ENCODE results near the gene CCP110. TPM values are rescaled to one million over a fixed set of nuclear protein-coding genes. Genes with fewer than 3 reads are reported as not detected.

The CCP110 gene
- total RNA-seq, 2 donors from 2014 or later, result 13.8 to 20.7 TPM

DNA sequence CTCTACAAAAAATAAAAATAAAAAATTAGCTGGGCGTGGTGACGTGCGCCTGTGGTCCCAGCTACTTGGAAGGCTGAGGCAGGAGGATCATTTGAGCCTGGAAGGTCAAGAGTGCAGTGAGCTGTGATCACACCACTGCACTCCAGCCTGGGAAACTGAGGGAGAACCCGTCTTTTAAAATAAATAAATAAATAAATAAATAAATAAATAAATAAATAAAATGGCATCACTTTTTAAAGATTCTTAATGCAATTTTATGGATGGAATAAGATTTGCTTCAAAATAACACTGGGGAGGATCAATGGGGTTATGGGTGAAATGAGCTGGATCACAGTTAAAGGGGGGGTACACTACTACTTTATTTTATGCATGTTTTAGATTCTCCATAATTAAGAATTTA lies 16.8 kb upstream of the CCP110 start:
- no peaks in the 10 kb centered on the region for H3K9me3 ChIP-seq
- no peak for TF ChIP-seq POLR2A (IDR thresholded peaks at IDR 0.05)
- TF ChIP-seq POLR2AphosphoS5 (IDR thresholded peaks at IDR 0.05), result no peak
- TF ChIP-seq, protein P1, sequence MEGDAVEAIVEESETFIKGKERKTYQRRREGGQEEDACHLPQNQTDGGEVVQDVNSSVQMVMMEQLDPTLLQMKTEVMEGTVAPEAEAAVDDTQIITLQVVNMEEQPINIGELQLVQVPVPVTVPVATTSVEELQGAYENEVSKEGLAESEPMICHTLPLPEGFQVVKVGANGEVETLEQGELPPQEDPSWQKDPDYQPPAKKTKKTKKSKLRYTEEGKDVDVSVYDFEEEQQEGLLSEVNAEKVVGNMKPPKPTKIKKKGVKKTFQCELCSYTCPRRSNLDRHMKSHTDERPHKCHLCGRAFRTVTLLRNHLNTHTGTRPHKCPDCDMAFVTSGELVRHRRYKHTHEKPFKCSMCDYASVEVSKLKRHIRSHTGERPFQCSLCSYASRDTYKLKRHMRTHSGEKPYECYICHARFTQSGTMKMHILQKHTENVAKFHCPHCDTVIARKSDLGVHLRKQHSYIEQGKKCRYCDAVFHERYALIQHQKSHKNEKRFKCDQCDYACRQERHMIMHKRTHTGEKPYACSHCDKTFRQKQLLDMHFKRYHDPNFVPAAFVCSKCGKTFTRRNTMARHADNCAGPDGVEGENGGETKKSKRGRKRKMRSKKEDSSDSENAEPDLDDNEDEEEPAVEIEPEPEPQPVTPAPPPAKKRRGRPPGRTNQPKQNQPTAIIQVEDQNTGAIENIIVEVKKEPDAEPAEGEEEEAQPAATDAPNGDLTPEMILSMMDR (IDR thresholded peaks at IDR 0.05), result no peak
- DNase-seq (ENCODE audit: low spot score), result no peak
- no peak overlapping the region for H3K4me3 ChIP-seq
- H3K36me3 ChIP-seq, result no peaks in the 10 kb centered on the region
- H3K27me3 ChIP-seq (replicated peaks; ENCODE audit: insufficient read depth), result no peaks in the 10 kb centered on the region
- intact Hi-C loops (cut with DNase I), result no loop called here
- no peak overlapping the region for H3K27ac ChIP-seq
- WGBS, result 89% methylated on average over 4 of the region's 4 CpGs
- H3K4me1 ChIP-seq (replicated peaks), result peaks cover 7% of the 10 kb centered on the region

DNA sequence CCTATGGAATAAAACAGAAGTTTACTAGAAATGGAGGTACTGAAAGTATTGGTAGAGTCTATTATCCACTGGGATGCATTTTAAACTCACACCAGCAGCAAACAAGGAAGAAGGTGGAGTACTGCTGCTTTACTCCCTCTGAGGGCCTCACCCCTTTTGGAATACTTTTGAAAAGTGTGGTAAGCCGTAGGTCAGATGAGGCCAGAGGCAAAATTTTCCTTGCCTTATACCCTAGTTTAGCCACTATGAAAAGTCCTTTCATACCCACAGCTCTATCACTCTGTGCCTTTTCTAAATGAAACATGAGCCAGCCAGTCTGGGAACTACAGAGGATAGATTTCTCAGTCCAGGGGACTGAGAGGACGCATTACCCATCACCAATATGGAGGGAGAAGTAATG lies 15.9 kb upstream of the CCP110 start:
- TF ChIP-seq POLR2AphosphoS5 (IDR thresholded peaks at IDR 0.05) (no peak), POLR2A (IDR thresholded peaks at IDR 0.05) (no peak)
- TF ChIP-seq, protein P1 (IDR thresholded peaks at IDR 0.05), result no peak
- Histone ChIP-seq H3K9me3 (no peaks in the 10 kb centered on the region), H3K27ac (no peak overlapping the region), H3K27me3 (replicated peaks; ENCODE audit: insufficient read depth) (no peaks in the 10 kb centered on the region), H3K4me1 (replicated peaks) (peaks cover 7% of the 10 kb centered on the region), H3K4me3 (no peak overlapping the region), H3K36me3 (no peaks in the 10 kb centered on the region)
- WGBS, result 97% methylated on average over 2 of the region's 2 CpGs
- no peak for DNase-seq (ENCODE audit: low spot score)
- intact Hi-C loops (cut with DNase I), result no loop called here

DNA sequence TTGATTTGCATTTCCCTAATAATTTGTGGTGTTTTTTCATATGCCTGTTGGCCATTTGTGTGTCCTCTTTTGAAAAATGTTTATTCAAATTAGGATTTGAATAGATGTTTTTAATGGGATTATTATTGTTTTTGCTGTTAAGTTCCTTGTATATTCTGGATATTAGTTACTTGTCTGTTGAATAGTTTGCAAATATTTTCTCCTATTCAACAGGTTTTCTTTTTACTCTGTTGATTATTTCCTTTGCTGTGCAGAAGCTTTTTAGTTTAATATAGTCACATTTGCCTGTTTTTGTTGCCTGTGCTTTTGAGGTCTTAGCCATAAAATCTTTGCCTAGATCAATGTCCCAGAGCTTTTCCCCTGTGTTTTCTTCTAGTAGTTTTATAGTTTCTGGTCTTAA lies 11.4 kb upstream of the CCP110 start:
- no peak overlapping the region for H3K27ac ChIP-seq
- peaks cover under 1% of the 10 kb centered on the region for H3K4me1 ChIP-seq (replicated peaks)
- intact Hi-C loops (cut with DNase I), result no loop called here
- H3K27me3 ChIP-seq (replicated peaks; ENCODE audit: insufficient read depth), result no peaks in the 10 kb centered on the region
- TF ChIP-seq POLR2A (IDR thresholded peaks at IDR 0.05) (no peak), POLR2AphosphoS5 (IDR thresholded peaks at IDR 0.05) (no peak)
- TF ChIP-seq, protein P1 (IDR thresholded peaks at IDR 0.05), result no peak
- no peaks in the 10 kb centered on the region for H3K9me3 ChIP-seq
- H3K4me3 ChIP-seq, result no peak overlapping the region
- no peaks in the 10 kb centered on the region for H3K36me3 ChIP-seq
- no peak for DNase-seq (ENCODE audit: low spot score)

DNA sequence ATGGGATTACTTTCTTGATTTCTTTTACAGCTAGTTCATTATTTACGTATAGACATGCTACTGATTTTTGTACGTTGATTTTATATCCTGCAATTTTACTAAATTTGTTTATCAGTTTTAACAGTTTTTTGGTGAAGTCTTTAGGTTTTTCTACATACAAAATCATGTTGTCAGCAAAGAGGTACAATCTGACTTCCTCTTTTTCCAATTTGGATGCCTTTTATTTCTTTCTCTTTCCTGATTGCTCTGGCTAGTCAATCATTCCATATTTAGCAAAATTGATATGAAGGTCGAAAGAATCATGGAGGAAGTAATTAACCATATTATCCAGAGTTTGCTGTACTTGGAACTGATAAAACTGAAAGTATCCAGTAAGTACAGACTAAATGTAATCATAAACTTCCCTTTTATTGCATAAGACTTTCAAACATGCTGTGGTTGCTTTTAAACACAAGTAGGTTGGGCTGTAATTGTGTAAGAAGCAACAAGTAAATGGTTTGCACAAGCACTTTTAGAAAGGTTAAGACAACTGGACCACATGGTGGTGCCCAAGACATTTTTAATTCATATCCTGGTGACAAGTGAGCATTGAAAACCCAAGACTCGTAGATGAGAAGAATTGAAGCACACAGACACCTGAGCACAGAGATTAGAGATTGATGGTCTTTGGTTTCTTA lies 10.2 kb upstream of the CCP110 start:
- Histone ChIP-seq H3K4me1 (replicated peaks) (peaks cover 4% of the 10 kb centered on the region), H3K27ac (no peak overlapping the region), H3K4me3 (no peak overlapping the region), H3K36me3 (no peaks in the 10 kb centered on the region), H3K27me3 (replicated peaks; ENCODE audit: insufficient read depth) (no peaks in the 10 kb centered on the region), H3K9me3 (no peaks in the 10 kb centered on the region)
- DNase-seq (ENCODE audit: low spot score), result no peak
- intact Hi-C loops (cut with DNase I), result no loop called here
- WGBS, result 79% methylated on average over 4 of the region's 4 CpGs
- TF ChIP-seq POLR2AphosphoS5 (IDR thresholded peaks at IDR 0.05), result no peak
- TF ChIP-seq POLR2A (IDR thresholded peaks at IDR 0.05), result no peak
- TF ChIP-seq, protein P1 (IDR thresholded peaks at IDR 0.05), result no peak

DNA sequence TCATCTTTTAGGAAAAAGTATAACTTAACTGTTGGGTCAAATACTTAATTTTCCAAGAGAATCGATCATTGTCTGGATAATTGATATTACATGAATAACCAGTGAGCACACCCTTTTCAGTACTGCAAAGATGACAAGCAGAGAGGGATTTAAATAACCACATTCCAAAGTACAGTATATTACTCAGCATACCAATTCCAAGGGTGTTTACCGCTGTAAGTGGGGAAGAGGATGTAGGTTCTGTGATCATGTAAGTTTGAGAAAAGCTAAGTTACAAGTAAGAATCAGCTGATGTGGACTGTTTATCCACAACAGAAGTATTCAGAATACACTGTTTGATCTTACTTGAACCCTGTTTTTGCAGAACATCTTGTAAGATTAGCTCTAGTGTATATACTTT lies 8.0 kb upstream of the CCP110 start:
- 97% methylated on average over 2 of the region's 2 CpGs for WGBS
- intact Hi-C loops (cut with DNase I), result no loop called here
- no peak overlapping the region for H3K27ac ChIP-seq
- peaks cover 4% of the 10 kb centered on the region for H3K4me1 ChIP-seq (replicated peaks)
- no peaks in the 10 kb centered on the region for H3K27me3 ChIP-seq (replicated peaks; ENCODE audit: insufficient read depth)
- no peaks in the 10 kb centered on the region for H3K36me3 ChIP-seq
- TF ChIP-seq, protein P1 (IDR thresholded peaks at IDR 0.05), result no peak
- no peak for TF ChIP-seq POLR2AphosphoS5 (IDR thresholded peaks at IDR 0.05)
- no peak for TF ChIP-seq POLR2A (IDR thresholded peaks at IDR 0.05)
- DNase-seq (ENCODE audit: low spot score), result no peak
- H3K9me3 ChIP-seq, result no peaks in the 10 kb centered on the region
- H3K4me3 ChIP-seq, result no peak overlapping the region
